NCI-H2029 treated with DMSO at 0.1 percent for 48 hours (cell line): ENCODE measurements around the gene CEMIP.
A peak's percentile ranks its signal among the peaks of the same experiment; 100 is the strongest.

Source experiments
- DNase-seq: peaks from one replicate; lab custom pipeline; 2025; lab: John Stamatoyannopoulos, UW

CEMIP gene

GRCh38 chr15:80785335-80785734 lies 6.2 kb downstream of the CEMIP start:
- no peak for DNase-seq

- DNase-seq: no peak
Observed at GRCh38 chr15:80785811-80786354, 6.7 kb downstream of the CEMIP start.

- no peak for DNase-seq
Observed at GRCh38 chr15:80787316-80787715, 8.1 kb downstream of the CEMIP start.

DNA sequence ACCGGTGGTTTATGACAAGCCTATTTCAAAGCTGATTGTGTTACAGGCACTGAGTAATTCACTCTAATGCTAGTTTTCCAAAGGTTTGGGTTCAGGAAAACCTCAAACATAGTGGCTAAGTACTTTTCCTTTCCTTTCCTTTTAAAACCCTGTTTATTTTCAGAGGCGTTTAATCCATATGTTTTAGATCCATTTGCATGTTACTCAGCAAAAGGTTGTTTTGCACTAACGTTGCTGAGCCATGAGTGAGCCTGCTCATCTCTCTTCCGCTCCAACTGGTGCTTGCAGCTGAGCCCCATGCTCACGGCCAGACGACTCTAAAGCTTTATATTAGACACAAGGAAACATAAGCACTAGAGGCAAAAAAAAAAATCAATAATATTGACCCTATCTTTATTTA lies 9.4 kb downstream of the CEMIP start:
- no peak for DNase-seq

- DNase-seq: no peak
Observed at GRCh38 chr15:80789296-80789695, 10.1 kb downstream of the CEMIP start.

GRCh38 chr15:80789796-80790195 lies 10.6 kb downstream of the CEMIP start:
- no peak for DNase-seq

GRCh38 chr15:80790236-80790635 lies 11.1 kb downstream of the CEMIP start:
- no peak for DNase-seq

DNA sequence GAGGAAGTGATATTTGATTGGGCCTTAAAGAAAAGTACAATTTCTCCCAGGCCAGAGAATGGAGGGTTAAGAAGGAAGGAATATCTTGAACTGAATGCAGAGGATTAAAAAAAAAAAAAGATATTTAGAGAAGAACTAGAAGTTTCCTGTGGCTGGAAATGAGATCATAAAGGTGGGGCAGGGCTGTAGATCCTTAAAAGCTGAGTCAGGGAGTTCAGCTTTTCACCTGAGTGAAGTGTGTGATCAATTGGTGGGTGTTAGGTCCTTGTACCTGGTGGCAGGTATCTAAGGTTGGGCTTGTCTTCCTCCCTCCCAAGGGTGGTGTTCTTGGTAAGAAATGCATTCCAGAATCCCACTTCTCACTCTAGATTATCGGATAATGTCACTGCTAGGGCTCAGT lies 11.8 kb downstream of the CEMIP start:
- DNase-seq: no peak

DNA sequence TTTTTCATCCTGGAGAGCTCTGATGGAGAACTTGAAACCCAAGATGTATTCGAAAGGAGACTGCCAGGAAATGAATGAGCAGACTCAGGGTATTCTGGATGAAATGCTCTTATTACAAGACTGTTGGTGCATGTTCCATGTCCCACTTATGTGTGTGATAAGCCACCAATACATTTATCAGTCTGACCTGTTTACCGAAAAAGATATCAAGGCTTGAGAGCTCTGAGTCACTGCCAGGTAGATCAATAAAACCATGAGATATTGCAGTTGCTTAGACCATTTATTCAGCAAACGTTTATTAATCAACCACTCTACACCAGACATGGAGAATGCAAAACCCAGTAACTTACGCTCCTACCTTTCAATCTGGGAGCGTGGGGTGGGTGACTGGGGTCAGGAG lies 17.2 kb downstream of the CEMIP start:
- DNase-seq: no peak

DNA sequence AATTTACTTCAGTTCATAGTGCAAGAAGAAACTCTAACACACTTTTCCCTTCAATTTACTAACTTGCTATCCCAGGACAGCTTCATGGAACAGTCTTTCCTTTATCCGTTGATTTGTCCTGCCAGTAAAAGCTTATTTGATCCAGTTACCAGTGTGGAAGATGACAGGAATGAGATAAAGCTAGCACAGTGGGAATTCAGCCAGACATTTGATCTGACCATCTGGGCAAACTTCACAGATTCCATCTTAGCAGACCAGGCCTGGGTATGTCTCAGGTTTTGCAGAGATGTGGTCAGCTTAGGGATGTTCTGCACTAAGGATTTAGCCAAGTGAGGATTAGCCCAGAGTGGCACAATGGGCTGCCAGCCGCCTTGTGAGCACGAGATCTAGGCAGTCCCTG lies 19.7 kb downstream of the CEMIP start:
- DNase-seq: no peak

- DNase-seq: no peak
Observed at GRCh38 chr15:80800067-80800466, 20.9 kb downstream of the CEMIP start.

DNA sequence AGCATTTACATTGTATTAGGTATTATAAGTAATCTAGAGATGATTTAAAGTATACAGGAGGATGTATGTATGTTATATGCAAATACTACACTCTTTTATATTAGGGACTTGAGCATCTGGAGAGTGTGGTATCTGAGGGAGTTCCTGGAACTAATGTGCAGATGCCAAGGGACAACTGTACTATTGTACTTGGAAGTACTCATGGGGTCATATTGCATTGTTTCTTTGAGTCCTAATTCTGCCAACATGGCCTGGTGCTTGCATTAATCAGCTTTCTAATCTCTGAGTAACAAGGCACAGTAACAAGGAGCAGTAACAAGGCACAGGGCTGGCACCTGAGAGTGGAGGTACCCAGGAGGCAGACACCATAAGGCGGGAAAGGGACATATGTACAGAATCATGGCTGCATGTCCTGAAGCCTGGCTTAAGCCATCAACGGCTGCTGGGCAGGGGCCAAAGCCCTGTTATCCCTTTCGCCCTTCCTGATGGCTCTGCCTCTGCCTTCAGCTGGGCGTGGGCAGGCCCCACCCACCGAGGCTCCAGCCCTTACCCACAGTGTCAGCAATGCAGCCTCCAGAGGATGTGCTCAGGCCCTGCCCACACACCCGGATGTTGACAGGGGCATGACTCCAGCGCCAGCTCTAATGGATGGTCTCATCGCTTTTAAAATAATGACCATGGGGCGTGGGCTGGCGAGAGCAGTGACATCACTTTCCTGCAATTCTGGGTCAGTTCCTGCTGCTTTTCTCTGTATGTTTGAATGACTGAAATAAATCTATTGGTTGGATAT lies 22.9 kb downstream of the CEMIP start:
- DNase-seq: no peak

- DNase-seq: no peak
Observed at GRCh38 chr15:80803580-80804525, 24.7 kb downstream of the CEMIP start.

- DNase-seq: peak; percentile 16
Observed at GRCh38 chr15:80804970-80805495, 25.9 kb downstream of the CEMIP start.

- DNase-seq: peak; percentile 34
Observed at GRCh38 chr15:80811781-80812315, 32.7 kb downstream of the CEMIP start.

- no peak for DNase-seq
Observed at GRCh38 chr15:80815106-80815505, 35.9 kb downstream of the CEMIP start.

DNA sequence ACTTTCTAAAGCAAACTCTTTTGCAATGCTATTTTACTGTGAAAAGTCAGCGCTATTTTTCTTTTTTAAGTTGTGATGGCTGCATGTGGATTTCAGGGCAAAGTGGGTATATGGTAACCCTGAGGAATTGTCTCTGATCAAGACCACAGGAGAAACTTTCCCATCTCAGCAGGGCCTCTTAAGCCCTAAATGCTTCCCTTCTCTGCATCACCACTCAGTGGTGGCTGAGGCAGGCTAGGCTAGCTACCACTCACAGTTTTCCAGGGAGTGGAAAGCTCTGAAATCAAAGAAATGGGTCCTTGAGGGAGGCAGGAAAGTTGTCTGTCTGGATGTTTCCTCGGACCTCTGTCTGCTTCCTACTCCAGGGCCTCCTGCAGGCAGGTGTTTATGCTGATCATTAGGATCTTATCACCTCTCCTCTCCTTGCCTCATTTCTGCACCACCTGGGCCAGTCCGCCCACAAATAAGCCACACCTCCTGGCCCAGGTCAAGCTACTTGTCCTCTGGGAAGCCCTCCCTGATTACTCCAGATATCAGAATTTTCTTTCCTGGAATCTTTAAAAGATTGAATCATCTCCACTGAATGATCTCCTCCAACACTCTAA lies 37.0 kb downstream of the CEMIP start:
- DNase-seq: no peak

GRCh38 chr15:80816936-80817335 lies 37.8 kb downstream of the CEMIP start:
- no peak for DNase-seq

GRCh38 chr15:80817901-80818300 lies 38.7 kb downstream of the CEMIP start:
- no peak for DNase-seq

DNA sequence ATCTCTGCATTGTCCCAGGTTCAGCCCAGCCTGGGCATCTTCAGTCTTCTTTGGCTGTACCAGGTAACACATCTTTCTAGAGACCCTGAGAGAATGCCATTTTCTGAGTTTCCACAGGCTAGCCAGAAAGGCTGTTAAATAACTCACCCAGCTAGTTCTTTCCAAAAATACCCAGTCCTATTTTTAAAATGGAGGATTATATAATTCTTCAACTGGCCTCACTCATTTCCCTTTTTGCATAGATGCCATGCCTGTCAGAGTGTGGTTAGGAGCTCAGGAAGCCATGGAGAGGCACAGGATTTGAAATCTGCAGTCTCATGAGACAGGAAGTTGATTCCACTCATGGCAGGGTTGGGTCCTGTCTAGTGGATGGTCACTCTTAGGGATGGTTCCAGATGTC lies 39.8 kb downstream of the CEMIP start:
- no peak for DNase-seq

- DNase-seq: no peak
Observed at GRCh38 chr15:80820092-80820491, 40.9 kb downstream of the CEMIP start.

GRCh38 chr15:80822256-80822655 lies 43.1 kb downstream of the CEMIP start:
- DNase-seq: no peak
